Measurements from ENCODE around the gene KLK4.

The KLK4 gene, protein sequence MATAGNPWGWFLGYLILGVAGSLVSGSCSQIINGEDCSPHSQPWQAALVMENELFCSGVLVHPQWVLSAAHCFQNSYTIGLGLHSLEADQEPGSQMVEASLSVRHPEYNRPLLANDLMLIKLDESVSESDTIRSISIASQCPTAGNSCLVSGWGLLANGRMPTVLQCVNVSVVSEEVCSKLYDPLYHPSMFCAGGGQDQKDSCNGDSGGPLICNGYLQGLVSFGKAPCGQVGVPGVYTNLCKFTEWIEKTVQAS

DNA sequence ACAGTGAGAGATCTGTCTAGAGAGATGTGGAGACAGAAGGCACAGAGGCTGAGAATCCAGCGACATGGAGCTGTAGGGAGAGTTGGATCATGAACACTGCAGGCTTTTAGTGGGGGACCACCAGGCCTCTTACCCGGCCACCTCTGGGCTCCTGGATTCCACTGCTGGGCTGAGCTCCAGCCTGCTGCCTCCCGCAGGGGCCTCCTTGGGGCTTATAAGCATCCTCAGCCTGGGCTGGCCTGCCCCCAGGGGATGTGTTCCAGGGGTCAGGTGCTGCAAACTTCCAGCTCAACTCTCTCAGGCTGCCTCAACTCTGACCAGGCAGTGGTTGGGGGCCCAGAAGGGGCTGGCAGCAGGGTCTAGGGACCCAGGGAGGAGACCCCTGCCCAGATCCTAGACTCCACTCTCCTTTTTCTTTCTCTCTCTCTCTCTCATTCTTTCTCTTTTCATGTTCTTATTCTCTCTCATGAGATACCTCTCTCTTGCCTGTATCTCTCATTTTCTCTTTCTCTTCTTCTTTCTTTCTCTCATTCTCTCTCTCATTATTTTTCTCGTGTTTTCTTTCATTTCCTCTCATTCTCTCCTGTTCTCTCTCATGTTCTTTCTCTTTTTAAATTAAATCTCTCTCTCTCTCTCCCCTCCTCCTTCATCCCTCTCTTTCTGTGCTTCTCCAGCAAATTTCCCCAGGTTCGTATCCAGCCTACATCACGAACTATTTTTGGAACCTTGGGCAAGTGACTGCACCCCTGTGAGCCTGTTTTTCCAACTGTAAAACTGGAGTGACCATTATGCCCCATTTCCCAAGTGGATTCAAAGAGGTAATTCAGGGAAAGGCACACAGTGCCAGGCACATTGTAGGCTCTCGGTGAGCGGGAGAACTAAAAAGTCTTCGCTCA is at the start of gene KLK4:
TSS of gene KLK4 (minus strand) at position 190 of the 896 bp plus-strand sequence. CDS start 657 bp downstream, outside the sequence.
- Histone ChIP-seq H3K4me3 (ENCODE audit: low read length in 2 of 2) (no peak within 1 kb of the TSS), H3K9ac (ENCODE audit: low read length in 2 of 2) (no peak within 1 kb of the TSS), H3K27me3 (ENCODE audit: control insufficient read depth in 1 of 2, insufficient read depth in 2 of 2, low read length in 2 of 2) (peaks cover 33 to 37% of the 10 kb centered on the region in 2 donors), H3K4me1 (ENCODE audit: control insufficient read depth, insufficient read depth, low read length) (no peaks in the 10 kb centered on the region), H3K9me3 (ENCODE audit: control insufficient read depth in 2 of 2, low read length in 2 of 2) (no peaks in the 10 kb centered on the region), H3K36me3 (ENCODE audit: control insufficient read depth in 2 of 2, insufficient read depth in 2 of 2, low read length in 2 of 2) (no peaks in the 10 kb centered on the region), H3K27ac (ENCODE audit: low read length) (no peak within 1 kb of the TSS)

DNA sequence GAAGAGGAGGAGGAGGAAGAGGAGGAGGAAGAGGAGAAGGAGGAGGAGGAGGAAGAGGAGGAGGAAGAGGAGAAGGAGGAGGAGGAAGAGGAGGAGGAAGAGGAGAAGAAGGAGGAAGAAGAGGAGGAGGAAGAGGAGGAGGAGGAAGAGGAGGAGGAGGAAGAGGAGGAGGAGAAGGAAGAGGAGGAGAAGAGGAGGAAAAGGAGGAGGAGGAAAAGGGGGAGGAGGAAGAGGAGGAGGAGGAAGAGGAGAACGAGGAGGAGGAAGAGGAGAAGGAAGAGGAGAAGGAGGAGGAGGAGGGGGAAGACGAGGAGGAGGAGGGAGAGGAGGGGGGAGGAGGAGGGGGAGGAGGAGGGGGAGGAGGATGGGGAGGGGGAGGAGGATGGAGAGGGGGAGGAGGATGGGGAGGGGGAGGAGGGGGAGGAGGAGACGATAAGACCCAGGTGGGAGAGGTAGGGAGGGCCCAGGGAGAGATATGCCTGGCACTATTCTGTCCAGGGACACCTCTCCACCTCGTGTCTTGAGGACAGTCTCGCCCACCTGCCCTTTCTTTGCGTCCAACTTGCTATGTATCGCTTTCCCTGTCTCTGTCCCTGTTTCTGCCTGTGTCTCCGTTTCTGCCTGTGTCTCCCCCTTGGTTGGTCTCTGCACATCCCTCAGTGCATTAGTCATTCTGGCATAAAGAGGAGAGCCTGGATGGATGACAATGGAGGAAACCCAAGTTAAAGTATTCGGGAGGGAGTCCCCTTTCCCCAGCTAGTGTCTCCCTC is 48.7 kb upstream of the KLK4 start:
- Histone ChIP-seq H3K4me1 (ENCODE audit: control insufficient read depth, insufficient read depth, low read length) (no peaks in the 10 kb centered on the region), H3K27me3 (ENCODE audit: control insufficient read depth in 1 of 2, insufficient read depth in 2 of 2, low read length in 2 of 2) (peaks cover 4 to 9% of the 10 kb centered on the region in 2 donors), H3K4me3 (ENCODE audit: low read length in 2 of 2) (no peak overlapping the region), H3K27ac (ENCODE audit: low read length) (no peak overlapping the region), H3K9me3 (ENCODE audit: control insufficient read depth in 2 of 2, low read length in 2 of 2) (peaks cover 3 to 8% of the 10 kb centered on the region in 2 donors), H3K36me3 (ENCODE audit: control insufficient read depth in 2 of 2, insufficient read depth in 2 of 2, low read length in 2 of 2) (no peaks in the 10 kb centered on the region), H3K9ac (ENCODE audit: low read length in 2 of 2) (no peak overlapping the region)

DNA sequence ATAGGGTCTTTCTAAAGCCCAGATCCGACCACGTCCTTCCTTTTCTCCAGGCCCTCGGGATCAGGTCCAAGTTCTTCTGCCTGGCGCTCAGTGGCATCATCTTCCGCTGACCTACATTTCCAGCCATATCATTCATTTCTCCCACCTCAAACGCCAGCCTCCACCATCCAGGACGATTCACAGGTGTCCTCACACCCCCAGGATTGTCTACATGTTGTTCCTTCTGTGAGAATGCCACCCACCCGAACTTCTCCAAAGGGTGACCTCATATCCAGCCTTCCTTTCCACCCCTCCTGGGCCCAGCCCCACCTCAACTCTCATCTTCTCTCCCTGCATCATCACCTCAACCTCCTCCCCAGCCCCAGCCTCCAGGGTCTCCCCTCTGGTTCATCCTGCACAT is 46.4 kb upstream of the KLK4 start:
- Histone ChIP-seq H3K4me3 (ENCODE audit: low read length in 2 of 2) (no peak overlapping the region), H3K27ac (ENCODE audit: low read length) (no peak overlapping the region), H3K9me3 (ENCODE audit: control insufficient read depth in 2 of 2, low read length in 2 of 2) (peaks cover 3 to 8% of the 10 kb centered on the region in 2 donors), H3K9ac (ENCODE audit: low read length in 2 of 2) (no peak overlapping the region), H3K36me3 (ENCODE audit: control insufficient read depth in 2 of 2, insufficient read depth in 2 of 2, low read length in 2 of 2) (no peaks in the 10 kb centered on the region), H3K27me3 (ENCODE audit: control insufficient read depth in 1 of 2, insufficient read depth in 2 of 2, low read length in 2 of 2) (peaks cover 4 to 9% of the 10 kb centered on the region in 2 donors), H3K4me1 (ENCODE audit: control insufficient read depth, insufficient read depth, low read length) (no peaks in the 10 kb centered on the region)

DNA sequence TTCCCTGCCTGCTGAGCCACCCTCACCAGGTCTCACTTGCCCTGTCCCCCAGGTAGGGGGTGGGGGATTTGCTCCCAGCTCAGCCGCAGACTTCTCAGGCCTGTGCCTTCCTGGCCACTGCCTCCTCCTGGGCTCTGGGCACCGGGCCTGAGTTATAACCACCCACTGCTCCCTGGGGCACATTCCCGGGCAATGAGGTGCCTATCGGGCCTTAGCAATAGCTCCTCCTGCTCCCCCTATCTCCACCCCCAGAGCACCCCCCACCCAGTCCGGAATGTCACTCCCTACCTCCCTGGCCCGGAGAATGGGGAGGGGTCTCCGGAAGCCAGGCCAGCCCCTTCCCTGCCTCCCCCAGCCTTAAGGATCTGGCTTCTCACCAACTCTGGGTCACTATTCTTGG is 41.7 kb upstream of the KLK4 start, which contains the start of gene KLK5:
TSS of gene KLK5 (minus strand) at position 129 of the 400 bp plus-strand sequence. CDS start 381 bp downstream, outside the sequence.
- H3K4me3 ChIP-seq (ENCODE audit: low read length in 2 of 2): no peak within 1 kb of the TSS
- no peaks in the 10 kb centered on the region for H3K9me3 ChIP-seq (ENCODE audit: control insufficient read depth in 2 of 2, low read length in 2 of 2)
- H3K9ac ChIP-seq (ENCODE audit: low read length in 2 of 2): no peak within 1 kb of the TSS
- H3K4me1 ChIP-seq (ENCODE audit: control insufficient read depth, insufficient read depth, low read length): no peaks in the 10 kb centered on the region
- H3K27me3 ChIP-seq (ENCODE audit: control insufficient read depth in 1 of 2, insufficient read depth in 2 of 2, low read length in 2 of 2): peaks cover 0 to 15% of the 10 kb centered on the region in 2 donors
- no peaks in the 10 kb centered on the region for H3K36me3 ChIP-seq (ENCODE audit: control insufficient read depth in 2 of 2, insufficient read depth in 2 of 2, low read length in 2 of 2)
- H3K27ac ChIP-seq (ENCODE audit: low read length): no peak within 1 kb of the TSS

DNA sequence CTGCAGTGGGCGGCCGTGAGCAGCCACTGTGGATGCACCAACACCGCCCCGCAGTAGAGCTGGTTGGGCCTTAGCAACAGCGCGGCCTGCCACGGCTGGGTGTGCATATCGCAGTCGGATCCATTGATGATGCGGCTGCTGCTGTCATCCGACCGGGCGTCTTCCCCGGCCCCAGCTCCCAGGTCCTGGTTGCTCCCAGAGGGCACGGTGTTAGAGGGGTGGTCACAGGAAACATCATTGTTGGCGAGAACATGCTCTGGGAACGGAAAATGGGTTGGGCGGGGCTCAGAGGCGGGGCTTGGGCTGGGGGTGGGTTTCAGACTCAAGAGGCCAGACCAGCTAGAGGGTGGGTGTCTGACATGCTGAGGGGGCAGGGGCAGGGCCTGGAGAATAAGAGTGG is 38.7 kb upstream of the KLK4 start:
- H3K9me3 ChIP-seq (ENCODE audit: control insufficient read depth in 2 of 2, low read length in 2 of 2): no peaks in the 10 kb centered on the region
- H3K9ac ChIP-seq (ENCODE audit: low read length in 2 of 2): no peak overlapping the region
- no peaks in the 10 kb centered on the region for H3K4me1 ChIP-seq (ENCODE audit: control insufficient read depth, insufficient read depth, low read length)
- no peak overlapping the region for H3K4me3 ChIP-seq (ENCODE audit: low read length in 2 of 2)
- no peak overlapping the region for H3K27ac ChIP-seq (ENCODE audit: low read length)
- no peaks in the 10 kb centered on the region for H3K36me3 ChIP-seq (ENCODE audit: control insufficient read depth in 2 of 2, insufficient read depth in 2 of 2, low read length in 2 of 2)
- H3K27me3 ChIP-seq (ENCODE audit: control insufficient read depth in 1 of 2, insufficient read depth in 2 of 2, low read length in 2 of 2): peaks cover 0 to 11% of the 10 kb centered on the region in 2 donors

DNA sequence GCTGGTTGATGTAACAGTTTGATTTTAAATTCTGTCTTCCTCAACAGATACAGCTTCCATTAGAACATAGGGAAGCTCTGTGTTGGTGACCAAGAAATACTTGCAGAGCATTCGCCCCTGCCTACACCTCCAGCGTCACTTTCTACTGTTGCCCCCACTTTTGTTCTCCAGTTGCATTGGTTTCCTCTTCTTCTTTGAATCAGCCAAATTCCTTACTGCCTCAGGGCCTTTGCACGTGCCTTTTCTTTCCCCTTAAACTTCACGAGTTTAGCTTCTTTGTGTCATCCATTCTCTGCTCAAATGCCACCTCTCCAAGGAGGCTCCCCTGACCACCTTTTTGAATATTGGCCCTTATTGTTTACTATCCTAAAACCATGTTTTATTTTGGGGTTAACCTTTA is 35.9 kb upstream of the KLK4 start:
- Histone ChIP-seq H3K27me3 (ENCODE audit: control insufficient read depth in 1 of 2, insufficient read depth in 2 of 2, low read length in 2 of 2) (peaks cover 0 to 8% of the 10 kb centered on the region in 2 donors), H3K9ac (ENCODE audit: low read length in 2 of 2) (no peak overlapping the region), H3K36me3 (ENCODE audit: control insufficient read depth in 2 of 2, insufficient read depth in 2 of 2, low read length in 2 of 2) (no peaks in the 10 kb centered on the region), H3K9me3 (ENCODE audit: control insufficient read depth in 2 of 2, low read length in 2 of 2) (peaks cover 0 to 2% of the 10 kb centered on the region in 2 donors), H3K4me1 (ENCODE audit: control insufficient read depth, insufficient read depth, low read length) (no peaks in the 10 kb centered on the region), H3K4me3 (ENCODE audit: low read length in 2 of 2) (no peak overlapping the region), H3K27ac (ENCODE audit: low read length) (no peak overlapping the region)

DNA sequence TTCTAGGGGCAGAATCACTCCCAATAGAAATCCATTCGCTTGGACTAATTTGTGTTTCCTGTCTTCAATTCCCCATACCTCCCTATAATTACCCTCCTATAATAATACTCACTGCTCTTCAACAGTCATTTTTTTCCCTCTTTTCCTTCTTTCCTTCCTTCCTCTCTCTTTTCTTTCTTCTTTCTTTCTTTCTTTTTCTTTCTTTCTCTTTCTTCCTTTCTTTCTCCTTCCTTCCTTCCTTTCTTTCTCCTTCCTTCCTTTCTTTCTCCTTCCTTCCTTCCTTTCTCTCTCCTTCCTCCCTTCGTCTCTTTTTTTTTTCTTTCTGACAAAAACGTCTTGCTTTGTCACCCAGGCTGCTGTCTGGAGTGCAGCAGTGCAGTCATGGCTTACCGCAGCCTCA is 33.6 kb upstream of the KLK4 start:
- H3K27ac ChIP-seq (ENCODE audit: low read length): no peak overlapping the region
- no peaks in the 10 kb centered on the region for H3K4me1 ChIP-seq (ENCODE audit: control insufficient read depth, insufficient read depth, low read length)

DNA sequence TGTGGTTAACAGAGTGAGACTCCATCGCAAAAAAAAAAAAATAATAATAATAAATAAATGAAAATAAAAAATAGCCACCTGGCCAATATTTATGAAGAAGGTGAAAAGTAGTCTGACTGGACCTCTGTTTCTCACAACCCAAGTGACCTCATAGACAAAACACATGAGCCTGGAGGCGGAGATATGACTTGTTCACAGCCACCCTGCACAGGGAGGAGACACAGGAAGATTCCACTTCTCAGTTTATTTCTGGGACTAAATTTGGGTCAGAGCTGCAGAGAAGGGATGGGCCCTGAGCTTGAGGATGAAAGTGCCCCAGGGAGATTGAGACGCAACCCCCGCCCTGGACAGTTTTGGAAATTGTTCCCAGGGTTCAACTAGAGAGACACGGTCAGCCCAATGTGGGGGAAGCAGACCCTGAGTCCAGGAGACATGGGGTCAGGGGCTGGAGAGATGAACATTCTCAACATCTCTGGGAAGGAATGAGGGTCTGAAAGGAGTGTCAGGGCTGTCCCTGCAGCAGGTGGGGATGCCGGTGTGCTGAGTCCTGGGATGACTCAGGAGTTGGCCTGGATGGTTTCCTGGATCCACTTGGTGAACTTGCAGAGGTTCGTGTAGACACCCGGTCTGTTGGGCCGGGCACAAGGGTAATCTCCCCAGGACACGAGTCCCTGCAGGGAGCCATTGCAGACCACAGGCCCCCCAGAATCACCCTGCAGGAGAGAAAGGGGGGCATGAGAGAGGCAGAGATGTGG is 32.1 kb upstream of the KLK4 start:
- Histone ChIP-seq H3K4me3 (ENCODE audit: low read length in 2 of 2) (no peak overlapping the region), H3K27ac (ENCODE audit: low read length) (no peak overlapping the region), H3K9ac (ENCODE audit: low read length in 2 of 2) (no peak overlapping the region), H3K9me3 (ENCODE audit: control insufficient read depth in 2 of 2, low read length in 2 of 2) (peaks cover 5 to 6% of the 10 kb centered on the region in 2 donors), H3K4me1 (ENCODE audit: control insufficient read depth, insufficient read depth, low read length) (no peaks in the 10 kb centered on the region), H3K27me3 (ENCODE audit: control insufficient read depth in 1 of 2, insufficient read depth in 2 of 2, low read length in 2 of 2) (no peaks in the 10 kb centered on the region), H3K36me3 (ENCODE audit: control insufficient read depth in 2 of 2, insufficient read depth in 2 of 2, low read length in 2 of 2) (no peaks in the 10 kb centered on the region)

More for the DNA sequence above, 33.6 kb upstream of the KLK4 start:
- Histone ChIP-seq H3K9me3 (ENCODE audit: control insufficient read depth in 2 of 2, low read length in 2 of 2) (peaks cover 0 to 5% of the 10 kb centered on the region in 2 donors), H3K9ac (ENCODE audit: low read length in 2 of 2) (no peak overlapping the region), H3K36me3 (ENCODE audit: control insufficient read depth in 2 of 2, insufficient read depth in 2 of 2, low read length in 2 of 2) (no peaks in the 10 kb centered on the region), H3K4me3 (ENCODE audit: low read length in 2 of 2) (no peak overlapping the region), H3K27me3 (ENCODE audit: control insufficient read depth in 1 of 2, insufficient read depth in 2 of 2, low read length in 2 of 2) (peaks cover 0 to 2% of the 10 kb centered on the region in 2 donors)

DNA sequence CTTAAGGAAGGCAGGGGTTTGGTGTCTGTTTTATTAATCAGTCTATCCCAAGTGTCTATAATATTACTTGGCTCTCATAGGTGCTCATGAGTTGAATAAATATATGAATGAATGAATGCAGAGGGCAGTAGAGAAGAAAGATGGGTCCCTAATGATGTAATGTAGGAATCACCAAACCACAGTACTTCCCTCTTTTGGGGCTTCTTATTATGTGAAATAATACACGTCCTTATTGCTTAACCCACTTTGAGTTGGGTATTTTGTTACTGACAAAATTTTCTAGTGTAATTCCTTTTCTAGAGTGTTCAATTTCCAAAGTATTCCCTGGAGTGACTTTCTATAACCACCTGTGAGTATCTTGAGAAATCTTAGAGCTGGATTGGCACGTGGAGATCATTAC is 28.4 kb upstream of the KLK4 start:
- no peaks in the 10 kb centered on the region for H3K4me1 ChIP-seq (ENCODE audit: control insufficient read depth, insufficient read depth, low read length)
- H3K9me3 ChIP-seq (ENCODE audit: control insufficient read depth in 2 of 2, low read length in 2 of 2): peaks cover 5 to 6% of the 10 kb centered on the region in 2 donors
- no peaks in the 10 kb centered on the region for H3K36me3 ChIP-seq (ENCODE audit: control insufficient read depth in 2 of 2, insufficient read depth in 2 of 2, low read length in 2 of 2)
- H3K27ac ChIP-seq (ENCODE audit: low read length): no peak overlapping the region
- no peak overlapping the region for H3K9ac ChIP-seq (ENCODE audit: low read length in 2 of 2)
- no peak overlapping the region for H3K4me3 ChIP-seq (ENCODE audit: low read length in 2 of 2)
- peaks cover 0 to 5% of the 10 kb centered on the region in 2 donors for H3K27me3 ChIP-seq (ENCODE audit: control insufficient read depth in 1 of 2, insufficient read depth in 2 of 2, low read length in 2 of 2)

DNA sequence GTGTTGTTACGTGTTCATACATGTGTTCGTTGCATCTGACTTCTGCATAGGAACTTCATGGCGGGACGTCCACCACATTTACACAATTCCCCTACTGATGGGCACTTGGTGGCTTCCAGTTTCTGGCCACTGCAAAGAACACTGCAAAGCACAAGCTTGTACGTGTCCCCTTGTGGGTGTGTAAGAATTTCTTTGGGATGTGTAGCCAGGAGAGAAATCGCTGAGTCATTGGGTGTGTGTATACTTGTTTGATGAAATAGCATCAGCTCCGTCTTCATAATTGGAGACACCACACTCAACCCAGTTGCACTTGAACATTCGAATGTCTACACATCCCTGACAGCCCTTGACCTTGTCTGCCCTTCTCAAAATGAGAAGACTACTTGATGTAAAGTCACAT is 22.4 kb upstream of the KLK4 start:
- no peak overlapping the region for H3K4me3 ChIP-seq (ENCODE audit: low read length in 2 of 2)
- no peaks in the 10 kb centered on the region for H3K4me1 ChIP-seq (ENCODE audit: control insufficient read depth, insufficient read depth, low read length)
- H3K36me3 ChIP-seq (ENCODE audit: control insufficient read depth in 2 of 2, insufficient read depth in 2 of 2, low read length in 2 of 2): no peaks in the 10 kb centered on the region
- no peak overlapping the region for H3K27ac ChIP-seq (ENCODE audit: low read length)
- no peaks in the 10 kb centered on the region for H3K9me3 ChIP-seq (ENCODE audit: control insufficient read depth in 2 of 2, low read length in 2 of 2)
- H3K9ac ChIP-seq (ENCODE audit: low read length in 2 of 2): no peak overlapping the region
- H3K27me3 ChIP-seq (ENCODE audit: control insufficient read depth in 1 of 2, insufficient read depth in 2 of 2, low read length in 2 of 2): peaks cover 8 to 16% of the 10 kb centered on the region in 2 donors
